Thyroid gland (tissue), 4 donors: ENCODE measurements around the gene TAF6L. TPM values are rescaled to one million over a fixed set of nuclear protein-coding genes. Genes with fewer than 3 reads are reported as not detected.

Source experiments
- DNase-seq, 2 donors: peaks; one replicate each; pipeline ENCODE4 v3.0.0-alpha.2; 2019
- H3K27ac ChIP-seq, 3 donors: fragments of 200-600 bp; sonication (generic); 1 replicate in 2 of 3; 2 replicates in 1 of 3; pipeline ENCODE4 v1.5.1; 2016 to 2019; ENCODE audit warnings: mild to moderate bottlenecking in 1 of 3, moderate library complexity in 1 of 3
- H3K27me3 ChIP-seq: fragments of 200-600 bp; sonication (generic); one replicate; pipeline ENCODE4 v1.5.1; 2019
- H3K36me3 ChIP-seq, 2 donors: fragments of 200-600 bp; sonication (generic); one replicate each; pipeline ENCODE4 v1.5.1; 2016 to 2019
- H3K4me1 ChIP-seq, 2 donors: fragments of 200-600 bp; sonication (generic); one replicate each; pipeline ENCODE4 v1.5.1; 2017 to 2019
- H3K4me3 ChIP-seq, 3 donors: fragments of 200-600 bp; sonication (generic); replicated peaks in 1 of 3; 1 replicate in 2 of 3; 2 replicates in 1 of 3; pipeline ENCODE4 v1.5.1; 2016; ENCODE audit warnings: mild to moderate bottlenecking in 1 of 3
- H3K9me3 ChIP-seq: fragments of 200-600 bp; sonication (generic); one replicate; pipeline ENCODE4 v1.5.1; 2017
- POLR2A ChIP-seq, 2 donors: fragments of 450-650 bp; IDR thresholded peaks; one replicate each; pipeline ENCODE4 v1.6.1; 2017; ENCODE audit warnings: antibody characterized with exemption in 2 of 2, mild to moderate bottlenecking in 2 of 2, moderate library complexity in 1 of 2
- WGBS, 2 donors: methylation state at CpG; one replicate each; pipeline ENCODE4 v1.1.5; 2017; 5-methylcytosine and 5-hydroxymethylcytosine counted together
- intact Hi-C: fragments of 100-400 bp; cut with DNase I; formaldehyde crosslinking; loops from one replicate; pipeline ENCODE4 v1.15.1; 2023
- total RNA-seq, 4 donors: library from RNA; depleted of rRNA; stranded (reverse); fragments of >200 nt; gene quantifications; one replicate each; pipeline ENCODE4 v1.2.3, GENCODE V29; 2016
- TF ChIP-seq, protein P1 (sequence below), 6 experiments: fragments of 200-600 bp in 3 of 6; fragments of 450-650 bp in 3 of 6; sonication (generic) in 3 of 6; IDR thresholded peaks; one replicate each; pipeline ENCODE4 v1.5.1; 2016 to 2019; ENCODE audit warnings: antibody characterized with exemption in 6 of 6, mild to moderate bottlenecking in 2 of 6, inconsistent platforms in 1 of 6, moderate library complexity in 1 of 6

Gene TAF6L
- total RNA-seq, 4 donors from 2014 or later, result 41.2 to 55.0 (median 45.5) TPM

DNA sequence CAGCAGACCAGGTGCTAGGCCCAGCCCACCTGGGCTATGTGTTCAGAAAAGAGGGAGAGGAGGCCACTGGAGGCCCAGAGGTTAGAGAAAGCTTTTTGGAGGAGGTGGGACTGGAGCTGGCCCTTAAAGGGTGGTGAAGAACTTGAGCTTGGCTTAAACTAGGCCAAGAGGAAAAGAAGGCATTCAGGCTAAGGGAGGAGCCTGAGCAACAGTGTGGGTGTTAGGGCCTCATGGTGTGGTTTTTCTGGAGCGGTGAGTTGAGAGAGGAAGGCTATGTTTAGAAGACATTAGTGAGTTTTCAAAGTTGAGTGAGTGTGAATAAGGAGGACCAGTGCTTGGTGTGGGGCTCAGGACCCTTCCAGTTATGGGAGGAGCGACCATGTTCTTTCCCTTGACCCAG, 6.2 kb downstream of the TAF6L start:
- no peak overlapping the region for H3K4me3 ChIP-seq
- H3K4me1 ChIP-seq, result peaks cover 0 to 4% of the 10 kb centered on the region in 2 donors
- H3K27me3 ChIP-seq, result no peaks in the 10 kb centered on the region
- intact Hi-C loops, result no loop called here
- peaks cover 0 to 42% of the 10 kb centered on the region in 2 donors for H3K36me3 ChIP-seq
- TF ChIP-seq, protein P1, sequence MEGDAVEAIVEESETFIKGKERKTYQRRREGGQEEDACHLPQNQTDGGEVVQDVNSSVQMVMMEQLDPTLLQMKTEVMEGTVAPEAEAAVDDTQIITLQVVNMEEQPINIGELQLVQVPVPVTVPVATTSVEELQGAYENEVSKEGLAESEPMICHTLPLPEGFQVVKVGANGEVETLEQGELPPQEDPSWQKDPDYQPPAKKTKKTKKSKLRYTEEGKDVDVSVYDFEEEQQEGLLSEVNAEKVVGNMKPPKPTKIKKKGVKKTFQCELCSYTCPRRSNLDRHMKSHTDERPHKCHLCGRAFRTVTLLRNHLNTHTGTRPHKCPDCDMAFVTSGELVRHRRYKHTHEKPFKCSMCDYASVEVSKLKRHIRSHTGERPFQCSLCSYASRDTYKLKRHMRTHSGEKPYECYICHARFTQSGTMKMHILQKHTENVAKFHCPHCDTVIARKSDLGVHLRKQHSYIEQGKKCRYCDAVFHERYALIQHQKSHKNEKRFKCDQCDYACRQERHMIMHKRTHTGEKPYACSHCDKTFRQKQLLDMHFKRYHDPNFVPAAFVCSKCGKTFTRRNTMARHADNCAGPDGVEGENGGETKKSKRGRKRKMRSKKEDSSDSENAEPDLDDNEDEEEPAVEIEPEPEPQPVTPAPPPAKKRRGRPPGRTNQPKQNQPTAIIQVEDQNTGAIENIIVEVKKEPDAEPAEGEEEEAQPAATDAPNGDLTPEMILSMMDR (IDR thresholded peaks at IDR 0.05), result no peak
- TF ChIP-seq POLR2A (IDR thresholded peaks at IDR 0.05), result no peak
- WGBS, 2 donors, result 92 to 93% methylated on average over 2 of the region's 2 CpGs
- no peaks in the 10 kb centered on the region for H3K9me3 ChIP-seq
- DNase-seq, result no peak
- H3K27ac ChIP-seq, result no peak overlapping the region

DNA sequence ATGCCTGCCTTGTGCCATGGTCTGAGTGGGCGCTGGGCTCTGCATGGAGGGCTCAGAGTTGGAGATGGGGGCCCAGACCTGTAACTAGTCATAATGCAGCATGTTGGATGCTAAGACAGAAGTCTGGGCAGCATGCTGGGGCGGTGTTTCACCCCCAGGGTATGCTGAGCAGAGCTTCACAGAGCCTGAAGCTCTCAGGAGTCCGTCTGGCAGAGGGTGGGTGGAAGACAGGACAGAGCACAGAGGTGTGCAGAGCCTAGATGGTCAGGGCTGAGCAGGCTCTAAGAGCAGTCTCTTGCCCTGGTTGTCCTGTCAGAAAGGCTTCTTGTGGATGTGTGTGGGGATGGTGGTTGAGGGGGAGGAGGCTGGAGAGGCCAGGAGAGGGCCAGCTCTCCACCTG, 7.2 kb downstream of the TAF6L start:
- no peaks in the 10 kb centered on the region for H3K9me3 ChIP-seq
- no peak overlapping the region for H3K4me3 ChIP-seq
- no peaks in the 10 kb centered on the region for H3K27me3 ChIP-seq
- no peak for DNase-seq
- 92 to 100% methylated on average over 3 of the region's 3 CpGs for WGBS, 2 donors
- no peaks in the 10 kb centered on the region for H3K4me1 ChIP-seq
- peaks cover 0 to 46% of the 10 kb centered on the region in 2 donors for H3K36me3 ChIP-seq
- intact Hi-C loops, result no loop called here
- H3K27ac ChIP-seq, result no peak overlapping the region
- TF ChIP-seq, protein P1 (IDR thresholded peaks at IDR 0.05), result no peak

DNA sequence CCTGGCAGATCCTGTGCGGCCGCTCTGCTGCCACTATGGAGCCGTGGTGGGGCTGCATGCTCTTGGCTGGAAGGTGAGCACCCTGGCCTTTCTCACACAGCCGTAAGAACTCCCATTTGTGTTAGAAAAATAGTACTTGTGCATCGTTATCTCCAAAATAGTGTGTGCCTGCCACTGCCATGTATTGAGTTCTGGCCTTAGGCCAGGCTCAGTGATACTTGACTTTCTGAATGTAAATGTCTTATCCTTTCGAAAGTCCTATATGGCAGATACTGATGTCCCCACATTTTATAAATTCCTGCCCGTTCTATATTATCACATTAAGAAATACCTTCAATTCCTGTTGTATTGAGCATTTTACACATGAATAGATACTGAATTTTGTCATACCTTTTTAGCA, 11.6 kb downstream of the TAF6L start:
- H3K4me3 ChIP-seq, result no peak overlapping the region
- DNase-seq, result no peak
- TF ChIP-seq POLR2A (IDR thresholded peaks at IDR 0.05), result no peak
- TF ChIP-seq, protein P1 (IDR thresholded peaks at IDR 0.05), result no peak
- peaks cover 0 to 26% of the 10 kb centered on the region in 2 donors for H3K36me3 ChIP-seq
- H3K27ac ChIP-seq, result no peak overlapping the region
- WGBS, 2 donors, result 96 to 97% methylated on average over 7 of the region's 7 CpGs
- no peaks in the 10 kb centered on the region for H3K27me3 ChIP-seq
- no peaks in the 10 kb centered on the region for H3K9me3 ChIP-seq
- intact Hi-C loops, result loop anchor here (10.0 kb wide), 1 partner anchor 52 kb away; the partner anchor contains the start of genes STX5, TEX54 and WDR74
- H3K4me1 ChIP-seq, result peaks cover 8 to 9% of the 10 kb centered on the region in 2 donors

GRCh38 chr11:62786318-62787004, 15.3 kb downstream of the TAF6L start:
- peak; percentile 91 to 93 for DNase-seq
- no peaks in the 10 kb centered on the region for H3K9me3 ChIP-seq
- peak overlapping the region; percentile 88 to 96 (median 95) for H3K27ac ChIP-seq
- TF ChIP-seq, protein P1 (IDR thresholded peaks at IDR 0.05), result peak; percentile 83 to 99 (median 94)
- TF ChIP-seq POLR2A (IDR thresholded peaks at IDR 0.05), result no peak
- peak overlapping the region; percentile 25 to 97 (median 45) for H3K4me3 ChIP-seq
- intact Hi-C loops, result loop anchor here (5.0 to 10.0 kb wide), 2 partner anchors 48 to 76 kb away; partner anchors contain the start of genes STX5, TEX54 and WDR74
- peaks cover 0 to 9% of the 10 kb centered on the region in 2 donors for H3K36me3 ChIP-seq
- peaks cover 22 to 29% of the 10 kb centered on the region in 2 donors for H3K4me1 ChIP-seq
- H3K27me3 ChIP-seq, result no peaks in the 10 kb centered on the region
- WGBS, 2 donors, result 0 to 11% methylated on average over 7 to 8 of the region's 51 CpGs
